HepG2 (cell line): Measurements from ENCODE around the gene VARS2. TPM values are rescaled to one million over a fixed set of nuclear protein-coding genes. Genes with fewer than 3 reads are reported as not detected.

ENCODE experiments used
- CHD4 ChIP-seq: fragments of 200-600 bp; sonication (generic); IDR thresholded peaks from 2 replicates; pipeline ENCODE4 v1.7.0; 2017; ENCODE audit warnings: mild to moderate bottlenecking, low read length, borderline replicate concordance
- CREB1 ChIP-seq, 2 experiments: fragments of 450-650 bp in 1 of 2; IDR thresholded peaks; 2 replicates each; pipeline ENCODE4 v1.6.1; 2016 to 2017; ENCODE audit warnings: control low read depth in 1 of 2, mild to moderate bottlenecking in 1 of 2, missing compliant biosample characterization in 1 of 2, missing genetic modification characterization in 1 of 2
- HOXA7 ChIP-seq: sonication (generic); formaldehyde crosslinking; IDR thresholded peaks from 2 replicates; pipeline ENCODE4 v1.8.1; 2022; ENCODE audit warnings: mild to moderate bottlenecking, missing genetic modification reagents, moderate library complexity
- HOXD1 ChIP-seq: sonication (generic); formaldehyde crosslinking; IDR thresholded peaks from 2 replicates; pipeline ENCODE4 v1.5.0; 2020; ENCODE audit warnings: missing genetic modification reagents
- KMT2B ChIP-seq: IDR thresholded peaks from 2 replicates; pipeline ENCODE4 v1.6.1; 2016; ENCODE audit warnings: missing genetic modification reagents, missing compliant biosample characterization
- SMAD3 ChIP-seq: sonication (generic); formaldehyde crosslinking; IDR thresholded peaks from 2 replicates; pipeline ENCODE4 v1.4.0; 2020; ENCODE audit warnings: missing genetic modification reagents
- TBP ChIP-seq: sonication (generic); formaldehyde crosslinking; IDR thresholded peaks from 2 replicates; pipeline ENCODE4 v1.5.0; 2020; ENCODE audit warnings: missing genetic modification reagents
- ZBTB7B ChIP-seq: sonication (generic); formaldehyde crosslinking; IDR thresholded peaks from 2 replicates; pipeline ENCODE4 v1.4.0; 2020; ENCODE audit warnings: missing genetic modification reagents
- ZNF232 ChIP-seq: sonication (generic); formaldehyde crosslinking; IDR thresholded peaks from 2 replicates; pipeline ENCODE4 v1.4.0; 2020; ENCODE audit warnings: missing genetic modification reagents, borderline replicate concordance
- ZNF367 ChIP-seq: sonication (generic); formaldehyde crosslinking; IDR thresholded peaks from 2 replicates; pipeline ENCODE4 v1.4.0; 2020; ENCODE audit warnings: missing genetic modification reagents, borderline replicate concordance
- ZNF879 ChIP-seq: sonication (generic); formaldehyde crosslinking; IDR thresholded peaks from 2 replicates; pipeline ENCODE4 v1.8.1; 2023; ENCODE audit warnings: missing genetic modification reagents
- polyA plus RNA-seq, 8 experiments: library from polyadenylated mRNA; depleted of rRNA in 3 of 8; stranded (reverse) in 7 of 8; unstranded in 1 of 8; fragments of >200 nt; fragmentation: Illumina TruSeq in 4 of 8; extraction: Trizol in 4 of 8; gene quantifications; 2 replicates each; pipeline versions ENCODE4 v1.2.1 to v1.2.3, GENCODE V29; 2011 to 2016; ENCODE audit warnings: low read depth in 4 of 8, missing spikeins in 1 of 8, mixed read lengths in 1 of 8; ENCODE audit not compliant: insufficient read depth in 1 of 8
- total RNA-seq, 5 experiments: library from RNA; depleted of rRNA; stranded (reverse); fragments of >200 nt; fragmentation: Illumina TruSeq; extraction: Trizol; gene quantifications; 2 replicates each; pipeline ENCODE4 v1.2.3, GENCODE V29; 2016; ENCODE audit warnings: low read depth in 1 of 5
- TF ChIP-seq, protein P1 (sequence below): sonication (generic); formaldehyde crosslinking; IDR thresholded peaks from 2 replicates; pipeline ENCODE4 v1.4.0; 2020; ENCODE audit warnings: missing genetic modification reagents, borderline replicate concordance
- TF ChIP-seq, protein P2 (sequence below): IDR thresholded peaks from 2 replicates; pipeline ENCODE4 v1.6.1; 2016; ENCODE audit warnings: control low read depth
- TF ChIP-seq, protein P3 (sequence below): sonication (generic); formaldehyde crosslinking; IDR thresholded peaks from 2 replicates; pipeline ENCODE4 v1.8.0; 2023; ENCODE audit warnings: mild to moderate bottlenecking, missing genetic modification reagents
- TF ChIP-seq, protein P4 (sequence below), 2 experiments: sonication (generic) in 1 of 2; formaldehyde crosslinking in 1 of 2; IDR thresholded peaks; 2 replicates each; pipeline versions ENCODE4 v1.6.1 to v1.9.0; 2014 to 2022; ENCODE audit warnings: antibody characterized with exemption in 1 of 2, borderline replicate concordance in 1 of 2, inconsistent platforms in 1 of 2, low read depth in 1 of 2, missing genetic modification reagents in 1 of 2

VARS2 gene
- total and polyA plus RNA-seq, 2 of the 13 experiments (the other 11 are each of a cell fraction or from before 2014, with no cell fraction given) = 61.8 to 71.8 TPM

DNA sequence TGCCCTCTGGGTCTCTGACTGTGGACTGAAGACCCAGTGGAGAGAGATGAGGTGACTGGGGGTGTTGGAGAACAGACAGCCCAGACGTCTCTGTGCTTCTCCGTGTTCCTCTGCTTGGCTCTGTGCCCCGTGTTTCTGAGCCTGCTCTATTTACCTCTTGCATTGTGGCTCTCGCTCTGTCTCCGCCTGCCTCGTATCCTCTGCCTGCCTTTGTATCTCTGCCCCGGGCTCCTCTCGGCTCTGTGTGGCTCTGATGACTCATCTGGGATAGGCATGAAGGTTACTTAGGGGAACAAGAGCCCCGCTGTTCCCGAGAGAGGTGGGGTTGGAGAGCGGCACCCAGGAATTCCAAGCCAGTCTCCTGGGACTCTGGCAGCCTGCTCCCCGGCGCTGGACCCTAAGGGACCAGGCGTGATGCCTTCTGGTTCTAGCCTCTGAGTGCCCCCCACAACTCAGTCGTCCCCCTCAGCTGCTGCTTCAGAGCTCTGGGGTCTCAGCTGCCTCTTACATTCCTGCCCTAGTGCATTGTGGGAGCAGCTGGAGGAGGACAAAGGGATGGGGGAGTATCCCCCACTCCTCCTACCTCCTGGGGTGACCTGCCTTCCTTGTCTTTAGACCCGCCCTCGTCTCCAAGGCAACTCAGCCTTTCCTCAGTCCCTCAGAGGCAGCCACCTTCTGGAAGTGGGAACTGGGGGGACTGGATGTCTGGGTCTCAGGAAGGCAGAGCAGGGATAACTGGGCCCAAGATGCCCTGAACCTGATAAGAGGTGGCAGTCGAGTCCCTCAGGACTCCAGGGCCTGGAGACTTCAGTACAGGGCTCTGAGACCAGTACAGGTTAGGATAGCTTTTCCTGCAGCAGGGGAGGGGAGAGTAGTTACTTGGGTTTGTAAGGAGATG lies 27.8 kb upstream of the VARS2 start (continued):
- TF ChIP-seq, protein P1, sequence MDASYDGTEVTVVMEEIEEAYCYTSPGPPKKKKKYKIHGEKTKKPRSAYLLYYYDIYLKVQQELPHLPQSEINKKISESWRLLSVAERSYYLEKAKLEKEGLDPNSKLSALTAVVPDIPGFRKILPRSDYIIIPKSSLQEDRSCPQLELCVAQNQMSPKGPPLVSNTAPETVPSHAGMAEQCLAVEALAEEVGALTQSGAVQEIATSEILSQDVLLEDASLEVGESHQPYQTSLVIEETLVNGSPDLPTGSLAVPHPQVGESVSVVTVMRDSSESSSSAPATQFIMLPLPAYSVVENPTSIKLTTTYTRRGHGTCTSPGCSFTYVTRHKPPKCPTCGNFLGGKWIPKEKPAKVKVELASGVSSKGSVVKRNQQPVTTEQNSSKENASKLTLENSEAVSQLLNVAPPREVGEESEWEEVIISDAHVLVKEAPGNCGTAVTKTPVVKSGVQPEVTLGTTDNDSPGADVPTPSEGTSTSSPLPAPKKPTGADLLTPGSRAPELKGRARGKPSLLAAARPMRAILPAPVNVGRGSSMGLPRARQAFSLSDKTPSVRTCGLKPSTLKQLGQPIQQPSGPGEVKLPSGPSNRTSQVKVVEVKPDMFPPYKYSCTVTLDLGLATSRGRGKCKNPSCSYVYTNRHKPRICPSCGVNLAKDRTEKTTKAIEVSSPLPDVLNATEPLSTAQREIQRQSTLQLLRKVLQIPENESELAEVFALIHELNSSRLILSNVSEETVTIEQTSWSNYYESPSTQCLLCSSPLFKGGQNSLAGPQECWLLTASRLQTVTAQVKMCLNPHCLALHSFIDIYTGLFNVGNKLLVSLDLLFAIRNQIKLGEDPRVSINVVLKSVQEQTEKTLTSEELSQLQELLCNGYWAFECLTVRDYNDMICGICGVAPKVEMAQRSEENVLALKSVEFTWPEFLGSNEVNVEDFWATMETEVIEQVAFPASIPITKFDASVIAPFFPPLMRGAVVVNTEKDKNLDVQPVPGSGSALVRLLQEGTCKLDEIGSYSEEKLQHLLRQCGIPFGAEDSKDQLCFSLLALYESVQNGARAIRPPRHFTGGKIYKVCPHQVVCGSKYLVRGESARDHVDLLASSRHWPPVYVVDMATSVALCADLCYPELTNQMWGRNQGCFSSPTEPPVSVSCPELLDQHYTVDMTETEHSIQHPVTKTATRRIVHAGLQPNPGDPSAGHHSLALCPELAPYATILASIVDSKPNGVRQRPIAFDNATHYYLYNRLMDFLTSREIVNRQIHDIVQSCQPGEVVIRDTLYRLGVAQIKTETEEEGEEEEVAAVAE (CRISPR knock-in tag) = no peak
- TF ChIP-seq, protein P2, sequence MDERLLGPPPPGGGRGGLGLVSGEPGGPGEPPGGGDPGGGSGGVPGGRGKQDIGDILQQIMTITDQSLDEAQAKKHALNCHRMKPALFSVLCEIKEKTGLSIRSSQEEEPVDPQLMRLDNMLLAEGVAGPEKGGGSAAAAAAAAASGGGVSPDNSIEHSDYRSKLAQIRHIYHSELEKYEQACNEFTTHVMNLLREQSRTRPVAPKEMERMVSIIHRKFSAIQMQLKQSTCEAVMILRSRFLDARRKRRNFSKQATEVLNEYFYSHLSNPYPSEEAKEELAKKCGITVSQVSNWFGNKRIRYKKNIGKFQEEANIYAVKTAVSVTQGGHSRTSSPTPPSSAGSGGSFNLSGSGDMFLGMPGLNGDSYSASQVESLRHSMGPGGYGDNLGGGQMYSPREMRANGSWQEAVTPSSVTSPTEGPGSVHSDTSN (CRISPR knock-in tag) = no peak
- TF ChIP-seq HOXD1 (CRISPR knock-in tag) = 0 out of 2 replicates have a peak, but pooled peaks have one; percentile 26
- no peak for TF ChIP-seq CREB1 (IDR thresholded peaks at IDR 0.05)
- TF ChIP-seq CREB1 (CRISPR knock-in tag; IDR thresholded peaks at IDR 0.05) = no peak
- TF ChIP-seq ZNF367 (CRISPR knock-in tag) = no peak
- TF ChIP-seq CHD4 = no peak
- TF ChIP-seq, protein P3, sequence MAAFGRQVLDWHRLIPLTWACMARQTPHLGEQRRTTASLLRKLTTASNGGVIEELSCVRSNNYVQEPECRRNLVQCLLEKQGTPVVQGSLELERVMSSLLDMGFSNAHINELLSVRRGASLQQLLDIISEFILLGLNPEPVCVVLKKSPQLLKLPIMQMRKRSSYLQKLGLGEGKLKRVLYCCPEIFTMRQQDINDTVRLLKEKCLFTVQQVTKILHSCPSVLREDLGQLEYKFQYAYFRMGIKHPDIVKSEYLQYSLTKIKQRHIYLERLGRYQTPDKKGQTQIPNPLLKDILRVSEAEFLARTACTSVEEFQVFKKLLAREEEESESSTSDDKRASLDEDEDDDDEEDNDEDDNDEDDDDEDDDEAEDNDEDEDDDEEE = peak; percentile 91; the same call in 1 of the 2 replicates
- TF ChIP-seq ZBTB7B (CRISPR knock-in tag) = peak; percentile 76; the same call in 1 of the 2 replicates
- TF ChIP-seq SMAD3 (CRISPR knock-in tag) = no peak
- TF ChIP-seq TBP (CRISPR knock-in tag) = no peak
- TF ChIP-seq HOXA7 = no peak
- peak; percentile 58; the same call in 1 of the 2 replicates for TF ChIP-seq KMT2B (CRISPR knock-in tag)
- TF ChIP-seq ZNF879 (CRISPR knock-in tag) = no peak
- TF ChIP-seq, protein P4, sequence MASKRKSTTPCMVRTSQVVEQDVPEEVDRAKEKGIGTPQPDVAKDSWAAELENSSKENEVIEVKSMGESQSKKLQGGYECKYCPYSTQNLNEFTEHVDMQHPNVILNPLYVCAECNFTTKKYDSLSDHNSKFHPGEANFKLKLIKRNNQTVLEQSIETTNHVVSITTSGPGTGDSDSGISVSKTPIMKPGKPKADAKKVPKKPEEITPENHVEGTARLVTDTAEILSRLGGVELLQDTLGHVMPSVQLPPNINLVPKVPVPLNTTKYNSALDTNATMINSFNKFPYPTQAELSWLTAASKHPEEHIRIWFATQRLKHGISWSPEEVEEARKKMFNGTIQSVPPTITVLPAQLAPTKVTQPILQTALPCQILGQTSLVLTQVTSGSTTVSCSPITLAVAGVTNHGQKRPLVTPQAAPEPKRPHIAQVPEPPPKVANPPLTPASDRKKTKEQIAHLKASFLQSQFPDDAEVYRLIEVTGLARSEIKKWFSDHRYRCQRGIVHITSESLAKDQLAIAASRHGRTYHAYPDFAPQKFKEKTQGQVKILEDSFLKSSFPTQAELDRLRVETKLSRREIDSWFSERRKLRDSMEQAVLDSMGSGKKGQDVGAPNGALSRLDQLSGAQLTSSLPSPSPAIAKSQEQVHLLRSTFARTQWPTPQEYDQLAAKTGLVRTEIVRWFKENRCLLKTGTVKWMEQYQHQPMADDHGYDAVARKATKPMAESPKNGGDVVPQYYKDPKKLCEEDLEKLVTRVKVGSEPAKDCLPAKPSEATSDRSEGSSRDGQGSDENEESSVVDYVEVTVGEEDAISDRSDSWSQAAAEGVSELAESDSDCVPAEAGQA (IDR thresholded peaks at IDR 0.05; ENCODE audit: low read depth) = no peak
- TF ChIP-seq, protein P4 (CRISPR knock-in tag; IDR thresholded peaks at IDR 0.05; ENCODE audit: borderline replicate concordance) = no peak
- peak; percentile 60; the same call in 1 of the 2 replicates for TF ChIP-seq ZNF232 (CRISPR knock-in tag)
